SU-DHL-6 (cell line): ENCODE results near the gene C19orf85.

ENCODE experiments used
- EZH2phosphoT487 ChIP-seq: fragments of 200-600 bp; sonication (generic), shearing (Covaris generic); conservative IDR thresholded peaks from 2 replicates; pipeline ENCODE4 v1.6.1; 2018; ENCODE audit warnings: mild to moderate bottlenecking, antibody characterized with exemption, low read length, moderate library complexity, mixed read lengths
- TF ChIP-seq, protein P1 (sequence below): fragments of 200-600 bp; sonication (generic); IDR thresholded peaks from one replicate; pipeline ENCODE4 v1.5.1; 2017; ENCODE audit warnings: antibody characterized with exemption, mild to moderate bottlenecking, low read length, moderate library complexity; ENCODE audit not compliant: insufficient read depth, poor library complexity, severe bottlenecking

DNA sequence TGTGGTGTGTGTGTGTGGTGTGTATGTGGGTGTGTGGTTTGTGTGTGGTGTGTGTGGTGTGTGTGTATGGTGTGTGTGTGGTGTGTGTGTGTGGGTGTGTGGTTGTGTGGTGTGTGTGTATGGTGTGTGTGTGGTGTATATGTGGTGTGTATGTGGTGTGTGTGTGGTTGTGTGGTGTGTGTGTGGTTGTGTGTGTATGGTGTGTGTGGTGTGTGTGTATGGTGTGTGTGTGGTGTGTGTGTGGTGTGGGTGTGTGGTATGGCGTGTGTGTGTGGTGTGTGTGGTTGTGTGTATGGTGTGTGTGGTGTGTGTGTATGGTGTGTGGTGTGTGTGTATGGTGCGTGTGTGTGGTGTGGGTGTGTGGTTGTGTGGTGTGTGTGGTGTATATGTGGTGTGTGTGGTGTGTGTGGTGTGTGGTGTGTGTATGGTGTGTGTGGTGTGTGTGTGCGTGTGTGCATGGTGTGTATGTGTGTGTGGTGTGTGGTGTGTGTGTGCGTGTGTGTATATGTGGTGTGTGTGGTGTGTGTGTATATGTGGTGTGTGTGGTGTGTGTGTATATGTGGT lies 30.1 kb downstream of the C19orf85 start:
- TF ChIP-seq, protein P1, sequence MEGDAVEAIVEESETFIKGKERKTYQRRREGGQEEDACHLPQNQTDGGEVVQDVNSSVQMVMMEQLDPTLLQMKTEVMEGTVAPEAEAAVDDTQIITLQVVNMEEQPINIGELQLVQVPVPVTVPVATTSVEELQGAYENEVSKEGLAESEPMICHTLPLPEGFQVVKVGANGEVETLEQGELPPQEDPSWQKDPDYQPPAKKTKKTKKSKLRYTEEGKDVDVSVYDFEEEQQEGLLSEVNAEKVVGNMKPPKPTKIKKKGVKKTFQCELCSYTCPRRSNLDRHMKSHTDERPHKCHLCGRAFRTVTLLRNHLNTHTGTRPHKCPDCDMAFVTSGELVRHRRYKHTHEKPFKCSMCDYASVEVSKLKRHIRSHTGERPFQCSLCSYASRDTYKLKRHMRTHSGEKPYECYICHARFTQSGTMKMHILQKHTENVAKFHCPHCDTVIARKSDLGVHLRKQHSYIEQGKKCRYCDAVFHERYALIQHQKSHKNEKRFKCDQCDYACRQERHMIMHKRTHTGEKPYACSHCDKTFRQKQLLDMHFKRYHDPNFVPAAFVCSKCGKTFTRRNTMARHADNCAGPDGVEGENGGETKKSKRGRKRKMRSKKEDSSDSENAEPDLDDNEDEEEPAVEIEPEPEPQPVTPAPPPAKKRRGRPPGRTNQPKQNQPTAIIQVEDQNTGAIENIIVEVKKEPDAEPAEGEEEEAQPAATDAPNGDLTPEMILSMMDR, result no peak
- TF ChIP-seq EZH2phosphoT487, result no peak
